OCI-LY3 (cell line): ENCODE data around the gene EDC4.

ENCODE experiments used
- CTCF ChIP-seq: fragments of 200-600, 300-600 bp; sonication (generic); IDR thresholded peaks from 2 replicates; pipeline ENCODE4 v1.5.1; 2014; ENCODE audit warnings: antibody characterized with exemption, low read length, low read depth
- EZH2phosphoT487 ChIP-seq: fragments of 200-600 bp; shearing (Covaris generic); IDR thresholded peaks from 2 replicates; pipeline ENCODE4 v1.6.1; 2018; ENCODE audit warnings: antibody characterized with exemption, mixed run types, low read depth

GRCh38 chr16:67927131-67927941, 54.5 kb downstream of the EDC4 start:
- TF ChIP-seq CTCF (no peak), EZH2phosphoT487 (no peak)
